SU-DHL-6 (cell line): Measurements from ENCODE around the gene CIT.
A peak's percentile ranks its signal among the peaks of the same experiment; 100 is the strongest.

ENCODE experiments used
- H2AFZ ChIP-seq: fragments of 200-600 bp; sonication (generic); 2 replicates; pipeline ENCODE4 v1.6.1; 2014; ENCODE audit warnings: low read depth, mild to moderate bottlenecking, moderate library complexity, mixed read lengths, antibody characterized with exemption, low read length; ENCODE audit not compliant: severe bottlenecking
- H3F3A ChIP-seq: fragments of 200-600 bp; shearing (Covaris generic); 2 replicates; pipeline ENCODE4 v1.6.0; 2016; ENCODE audit warnings: antibody characterized with exemption, mild to moderate bottlenecking; ENCODE audit not compliant: insufficient read depth
- H3K27ac ChIP-seq: fragments of 200-600 bp; sonication (generic); 2 replicates; pipeline ENCODE4 v1.5.1; 2016; ENCODE audit warnings: low read depth, mild to moderate bottlenecking, low read length, moderate library complexity, mixed read lengths
- H3K27me3 ChIP-seq: fragments of 200-600 bp; sonication (generic), shearing (Covaris generic); 2 replicates; pipeline ENCODE4 v1.6.0; 2014; ENCODE audit warnings: mild to moderate bottlenecking, low read length
- H3K36me3 ChIP-seq: fragments of 200-600 bp; sonication (generic); 2 replicates; pipeline ENCODE4 v1.6.1; 2014; ENCODE audit warnings: mild to moderate bottlenecking, low read length, mixed read lengths
- H3K4me2 ChIP-seq: fragments of 300-600, 200-600 bp; shearing (Covaris generic), sonication (generic); 2 replicates; pipeline ENCODE4 v1.6.0; 2014; ENCODE audit warnings: low read length, low read depth, mild to moderate bottlenecking; ENCODE audit not compliant: poor library complexity, severe bottlenecking
- H3K4me3 ChIP-seq: fragments of 200-600 bp; sonication (generic); 2 replicates; pipeline ENCODE4 v1.5.1; 2014; ENCODE audit warnings: antibody characterized with exemption, low read length, mild to moderate bottlenecking, mixed read lengths; ENCODE audit not compliant: insufficient read depth, poor library complexity, severe bottlenecking
- H3K79me2 ChIP-seq: fragments of 200-600 bp; sonication (generic); 2 replicates; pipeline ENCODE4 v1.6.1; 2014; ENCODE audit warnings: mild to moderate bottlenecking, low read length, moderate library complexity; ENCODE audit not compliant: insufficient read depth
- H3K9ac ChIP-seq: fragments of 200-600 bp; sonication (generic); 2 replicates; pipeline ENCODE4 v1.7.0; 2014; ENCODE audit warnings: mild to moderate bottlenecking, low read length
- H3K9me2 ChIP-seq: fragments of 200-600 bp; sonication (generic); replicated peaks from 2 replicates; pipeline ENCODE4 v1.6.1; 2014; ENCODE audit warnings: low read length; ENCODE audit not compliant: insufficient read depth
- H3K9me3 ChIP-seq: fragments of 200-600 bp; sonication (generic); 2 replicates; pipeline ENCODE4 v1.6.1; 2014; ENCODE audit warnings: low read length, mixed read lengths; ENCODE audit not compliant: insufficient read depth
- H4K20me1 ChIP-seq: fragments of 200-600 bp; sonication (generic); 2 replicates; pipeline ENCODE4 v1.6.1; 2014; ENCODE audit warnings: low read depth, mild to moderate bottlenecking, antibody characterized with exemption, low read length, moderate library complexity, mixed read lengths
- EZH2phosphoT487 ChIP-seq: fragments of 200-600 bp; sonication (generic), shearing (Covaris generic); conservative IDR thresholded peaks from 2 replicates; pipeline ENCODE4 v1.6.1; 2018; ENCODE audit warnings: mild to moderate bottlenecking, antibody characterized with exemption, low read length, moderate library complexity, mixed read lengths
- TF ChIP-seq, protein P1 (sequence below): fragments of 200-600 bp; sonication (generic); IDR thresholded peaks from one replicate; pipeline ENCODE4 v1.5.1; 2017; ENCODE audit warnings: antibody characterized with exemption, mild to moderate bottlenecking, low read length, moderate library complexity; ENCODE audit not compliant: insufficient read depth, poor library complexity, severe bottlenecking

CIT gene

DNA sequence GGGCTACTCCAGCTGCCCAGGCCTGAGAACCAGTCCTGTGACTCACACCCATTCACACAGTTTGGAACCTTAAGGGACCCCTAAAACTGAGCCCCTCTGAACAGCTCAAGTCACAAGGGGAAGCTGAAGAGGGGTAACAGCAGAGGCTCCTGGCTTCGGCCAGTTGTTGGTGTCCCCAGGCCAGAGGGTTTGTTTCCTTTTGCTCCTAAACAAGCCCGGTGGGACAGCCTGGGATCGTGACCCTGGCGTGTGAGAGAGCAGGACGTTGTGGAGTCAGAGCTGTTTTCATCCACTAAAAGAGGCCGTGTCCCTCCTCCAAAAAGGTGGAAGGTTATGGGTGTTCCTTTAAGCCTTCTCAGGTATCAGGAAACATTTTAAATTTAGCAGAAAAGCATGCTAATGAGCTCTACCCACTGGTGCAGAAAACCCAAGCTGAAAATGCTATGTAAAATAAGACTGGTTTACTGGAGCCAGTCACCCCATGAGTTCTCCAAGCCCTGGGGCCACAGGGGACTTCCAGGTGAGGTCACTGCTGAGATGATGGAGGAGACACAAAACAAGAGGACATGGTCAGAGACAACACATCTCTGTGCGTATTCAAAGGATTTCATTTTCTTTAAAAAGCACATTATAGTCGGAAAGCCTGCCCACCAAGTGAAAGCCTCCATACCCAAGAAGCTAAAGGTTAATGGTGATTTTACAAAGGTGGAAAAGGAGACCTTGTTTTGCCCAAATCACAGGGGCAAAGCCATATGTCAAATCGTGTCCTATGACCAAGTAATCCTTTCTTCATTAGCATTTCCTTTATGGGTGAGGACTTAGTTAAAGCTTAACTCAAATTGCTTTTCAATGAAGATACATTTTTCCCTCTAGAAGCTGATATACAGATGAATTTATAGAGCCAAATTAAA is 195.1 kb downstream of the CIT start:
- Histone ChIP-seq H4K20me1 (no peaks in the 10 kb centered on the region), H3K9me2 (no peaks in the 10 kb centered on the region), H3K36me3 (peaks cover 14% of the 10 kb centered on the region), H3K27me3 (no peaks in the 10 kb centered on the region), H2AFZ (no peak overlapping the region), H3K79me2 (no peaks in the 10 kb centered on the region; the same call in 1 of the 2 replicates), H3K4me3 (no peak overlapping the region), H3K9ac (peak overlapping the region; percentile 15; the same call in 1 of the 2 replicates), H3K9me3 (no peaks in the 10 kb centered on the region), H3K27ac (peak overlapping the region; percentile 70), H3F3A (peaks cover 16% of the 10 kb centered on the region), H3K4me2 (peak overlapping the region; percentile 39)
- TF ChIP-seq, protein P1, sequence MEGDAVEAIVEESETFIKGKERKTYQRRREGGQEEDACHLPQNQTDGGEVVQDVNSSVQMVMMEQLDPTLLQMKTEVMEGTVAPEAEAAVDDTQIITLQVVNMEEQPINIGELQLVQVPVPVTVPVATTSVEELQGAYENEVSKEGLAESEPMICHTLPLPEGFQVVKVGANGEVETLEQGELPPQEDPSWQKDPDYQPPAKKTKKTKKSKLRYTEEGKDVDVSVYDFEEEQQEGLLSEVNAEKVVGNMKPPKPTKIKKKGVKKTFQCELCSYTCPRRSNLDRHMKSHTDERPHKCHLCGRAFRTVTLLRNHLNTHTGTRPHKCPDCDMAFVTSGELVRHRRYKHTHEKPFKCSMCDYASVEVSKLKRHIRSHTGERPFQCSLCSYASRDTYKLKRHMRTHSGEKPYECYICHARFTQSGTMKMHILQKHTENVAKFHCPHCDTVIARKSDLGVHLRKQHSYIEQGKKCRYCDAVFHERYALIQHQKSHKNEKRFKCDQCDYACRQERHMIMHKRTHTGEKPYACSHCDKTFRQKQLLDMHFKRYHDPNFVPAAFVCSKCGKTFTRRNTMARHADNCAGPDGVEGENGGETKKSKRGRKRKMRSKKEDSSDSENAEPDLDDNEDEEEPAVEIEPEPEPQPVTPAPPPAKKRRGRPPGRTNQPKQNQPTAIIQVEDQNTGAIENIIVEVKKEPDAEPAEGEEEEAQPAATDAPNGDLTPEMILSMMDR, result no peak
- TF ChIP-seq EZH2phosphoT487, result no peak

DNA sequence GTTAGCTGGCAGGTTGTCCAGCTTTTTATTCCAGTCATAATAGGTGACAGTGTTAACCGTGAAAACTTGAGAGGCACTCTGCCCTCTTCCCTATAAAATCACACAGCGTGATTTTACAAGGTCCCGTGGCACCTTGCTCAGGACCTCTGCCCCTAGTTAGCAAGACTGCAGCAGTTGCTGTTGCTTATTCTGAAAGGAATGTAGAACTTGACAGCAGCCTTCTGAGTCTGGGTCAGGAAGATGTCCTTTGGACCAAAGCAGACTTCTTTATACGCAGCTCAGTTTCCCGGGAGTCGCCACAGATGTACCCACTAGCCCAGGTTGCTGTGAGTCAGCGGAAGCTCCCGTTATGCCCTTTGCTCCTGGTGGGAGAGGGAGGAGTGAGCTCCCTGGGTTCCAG is 196.0 kb downstream of the CIT start:
- Histone ChIP-seq H3K36me3 (peaks cover 17% of the 10 kb centered on the region), H4K20me1 (no peaks in the 10 kb centered on the region), H3K9me2 (no peaks in the 10 kb centered on the region), H3F3A (peaks cover 16% of the 10 kb centered on the region), H3K27ac (no peak overlapping the region), H3K27me3 (no peaks in the 10 kb centered on the region), H3K4me2 (no peak overlapping the region), H3K4me3 (no peak overlapping the region), H3K79me2 (no peaks in the 10 kb centered on the region; the same call in 1 of the 2 replicates), H3K9me3 (no peaks in the 10 kb centered on the region), H2AFZ (no peak overlapping the region), H3K9ac (no peak overlapping the region)
- TF ChIP-seq EZH2phosphoT487, result no peak

DNA sequence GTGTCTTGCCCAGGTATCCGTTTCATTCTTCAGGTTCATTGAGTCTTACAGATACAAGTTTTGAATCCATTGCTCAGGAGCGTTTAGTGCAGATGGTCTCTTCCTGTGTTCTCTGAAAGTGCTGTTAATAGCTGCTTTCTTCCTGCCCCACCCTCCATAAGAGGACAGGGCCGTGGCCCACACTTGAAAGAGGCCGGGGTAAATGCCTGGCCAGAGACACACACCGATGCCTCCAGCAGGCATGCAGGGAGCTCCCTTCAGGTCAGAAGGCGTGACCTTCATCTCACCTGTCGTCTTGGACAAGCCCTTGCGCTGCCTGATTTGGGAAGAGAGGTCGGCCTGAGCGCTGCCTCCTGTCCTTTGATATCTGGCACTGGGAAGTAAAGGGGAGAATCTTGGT is 197.6 kb downstream of the CIT start:
- H3K79me2 ChIP-seq, result no peaks in the 10 kb centered on the region; the same call in 1 of the 2 replicates
- no peaks in the 10 kb centered on the region for H3K27me3 ChIP-seq
- H3K4me2 ChIP-seq, result no peak overlapping the region
- H3K36me3 ChIP-seq, result peaks cover 24% of the 10 kb centered on the region
- no peak overlapping the region for H3K9ac ChIP-seq
- H3F3A ChIP-seq, result peaks cover 16% of the 10 kb centered on the region
- no peak overlapping the region for H2AFZ ChIP-seq
- H3K27ac ChIP-seq, result no peak overlapping the region
- TF ChIP-seq EZH2phosphoT487, result no peak
- TF ChIP-seq, protein P1, result no peak
- no peaks in the 10 kb centered on the region for H3K9me2 ChIP-seq
- no peaks in the 10 kb centered on the region for H4K20me1 ChIP-seq
- H3K9me3 ChIP-seq, result no peaks in the 10 kb centered on the region
- H3K4me3 ChIP-seq, result no peak overlapping the region

DNA sequence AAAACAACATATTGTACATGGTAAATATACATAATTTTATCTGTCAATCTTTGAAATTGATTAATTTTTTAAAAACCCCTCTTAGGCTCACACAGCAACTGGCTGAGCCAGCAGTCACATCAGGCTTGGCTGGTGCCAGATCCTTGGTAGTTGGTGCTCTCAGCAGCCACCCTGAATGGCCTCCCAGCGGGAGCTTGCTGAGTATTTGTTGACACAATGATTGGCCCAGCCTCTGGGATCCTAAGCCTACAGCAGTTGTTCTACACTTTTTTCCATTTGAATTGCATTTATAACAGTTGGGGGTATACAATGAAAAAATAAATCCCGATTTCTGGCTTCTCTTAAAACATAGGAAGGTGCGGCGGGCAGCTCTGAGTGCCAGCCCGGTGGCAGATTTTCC is 198.0 kb downstream of the CIT start:
- Histone ChIP-seq H3K9me2 (no peaks in the 10 kb centered on the region), H3K27ac (no peak overlapping the region), H3F3A (peaks cover 16% of the 10 kb centered on the region), H3K4me2 (no peak overlapping the region), H3K36me3 (peaks cover 24% of the 10 kb centered on the region), H2AFZ (no peak overlapping the region), H3K79me2 (no peaks in the 10 kb centered on the region; the same call in 1 of the 2 replicates), H3K4me3 (no peak overlapping the region), H3K9me3 (no peaks in the 10 kb centered on the region), H3K9ac (no peak overlapping the region), H4K20me1 (no peaks in the 10 kb centered on the region), H3K27me3 (no peaks in the 10 kb centered on the region)
- TF ChIP-seq EZH2phosphoT487, result no peak
- TF ChIP-seq, protein P1, result no peak
